A549 (cell line): ENCODE data around the gene SP1. TPM values are rescaled to one million over a fixed set of nuclear protein-coding genes. Genes with fewer than 3 reads are reported as not detected.
A peak's percentile ranks its signal among the peaks of the same experiment; 100 is the strongest.

Experiments
- ATAC-seq, 2 experiments: fragments of 200-7000 bp in 1 of 2; fragments of >200 bp in 1 of 2; cut with Nextera tagmentation in 1 of 2; cut with Tn5 transposase in 1 of 2; 3 replicates each; pipeline versions ENCODE4 v1.8.0 to v1.9.1; 2018 to 2020; ENCODE audit warnings: mild to moderate bottlenecking in 1 of 2, moderate library complexity in 1 of 2
- CTCF ChIA-PET: fragments of 300-600 bp; sonication (Branson Sonifier 250); formaldehyde crosslinking; extraction: SDS; loops from one replicate; lab custom pipeline; 2021; ENCODE audit warnings: antibody characterized with exemption, inconsistent platforms; lab: Yijun Ruan, JAX
- POLR2A ChIA-PET: fragments of 350-600 bp; formaldehyde crosslinking; extraction: SDS; loops from one replicate; lab custom pipeline; 2021; ENCODE audit warnings: antibody characterized with exemption, inconsistent platforms; lab: Yijun Ruan, JAX
- DNase-seq, 2 experiments: peaks; one replicate each; pipeline versions ENCODE4 v3.0.0 to v3.0.0-alpha.2; 2011 to 2016; ENCODE audit warnings: low read depth in 1 of 2, low spot score in 1 of 2
- FAIRE-seq: peaks from 2 replicates; lab custom pipeline; 2011; peaks lifted over from hg19 to GRCh38; lab: Jason Lieb, UNC
- H3K27ac ChIP-seq, 2 experiments: fragments of >200 bp; sonication (Bioruptor Twin); formaldehyde crosslinking; 3 replicates each; pipeline ENCODE4 v1.5.1; 2016 to 2017
- H3K4me1 ChIP-seq: fragments of >200 bp; sonication (Bioruptor Twin); formaldehyde crosslinking; 3 replicates; pipeline ENCODE4 v1.6.1; 2016
- H3K4me2 ChIP-seq: fragments of >200 bp; sonication (Bioruptor Twin); formaldehyde crosslinking; 3 replicates; pipeline ENCODE4 v1.6.1; 2016
- H3K4me3 ChIP-seq: fragments of >200 bp; sonication (Bioruptor Twin); formaldehyde crosslinking; 3 replicates; pipeline ENCODE4 v1.5.1; 2016
- H3K9me3 ChIP-seq: fragments of >200 bp; sonication (Bioruptor Twin); formaldehyde crosslinking; 3 replicates; pipeline ENCODE4 v1.6.1; 2016
- CBX2 ChIP-seq: fragments of 200-600 bp; sonication (generic); IDR thresholded peaks from 2 replicates; pipeline ENCODE4 v1.6.1; 2016; ENCODE audit warnings: low read depth, mild to moderate bottlenecking, borderline replicate concordance
- CBX8 ChIP-seq: fragments of 200-600 bp; sonication (generic); IDR thresholded peaks from 2 replicates; pipeline ENCODE4 v1.6.1; 2016
- CEBPB ChIP-seq, 2 experiments: fragments of >200 bp in 1 of 2; sonication (Bioruptor Twin) in 1 of 2; formaldehyde crosslinking in 1 of 2; IDR thresholded peaks; 2 replicates each; pipeline ENCODE4 v1.6.1; 2012 to 2016
- CHD2 ChIP-seq: fragments of 150-350 bp; IDR thresholded peaks from 2 replicates; pipeline ENCODE4 v1.6.1; 2014; ENCODE audit warnings: low read length; ENCODE audit not compliant: partially characterized antibody
- CHD4 ChIP-seq: fragments of 200-600 bp; sonication (generic); IDR thresholded peaks from 2 replicates; pipeline ENCODE4 v1.6.1; 2016; ENCODE audit warnings: antibody characterized with exemption, mild to moderate bottlenecking, borderline replicate concordance
- EHF ChIP-seq: fragments of 250-450 bp; sonication (Bioruptor Pico); IDR thresholded peaks from 2 replicates; pipeline ENCODE4 v1.5.0; 2020; ENCODE audit warnings: mild to moderate bottlenecking
- ELK1 ChIP-seq: fragments of 150-350 bp; IDR thresholded peaks from 2 replicates; pipeline ENCODE4 v1.6.1; 2014; ENCODE audit warnings: low read depth, mild to moderate bottlenecking, low read length
- FOSL2 ChIP-seq, 2 experiments: fragments of 450-650 bp in 1 of 2; fragments of >200 bp in 1 of 2; sonication (Bioruptor Twin) in 1 of 2; formaldehyde crosslinking; IDR thresholded peaks; 2 replicates each; pipeline versions ENCODE4 v1.5.0 to v1.6.1; 2016 to 2020; ENCODE audit warnings: mild to moderate bottlenecking in 1 of 2, moderate library complexity in 1 of 2
- FOXS1 ChIP-seq: fragments of 250-450 bp; sonication (Bioruptor Pico); IDR thresholded peaks from 2 replicates; pipeline ENCODE4 v1.5.0; 2020; ENCODE audit warnings: mild to moderate bottlenecking, moderate library complexity
- GATA3 ChIP-seq: IDR thresholded peaks from 2 replicates; pipeline ENCODE4 v1.6.1; 2012; ENCODE audit warnings: borderline replicate concordance
- HDAC2 ChIP-seq: fragments of 200-600 bp; sonication (generic); IDR thresholded peaks from 2 replicates; pipeline ENCODE4 v1.6.1; 2016
- HEYL ChIP-seq: fragments of 250-450 bp; sonication (Bioruptor Pico); IDR thresholded peaks from 2 replicates; pipeline ENCODE4 v1.8.0; 2021; ENCODE audit warnings: mild to moderate bottlenecking, moderate library complexity
- HOXA7 ChIP-seq: fragments of 250-450 bp; sonication (Bioruptor Pico); IDR thresholded peaks from 2 replicates; pipeline ENCODE4 v1.5.0; 2020; ENCODE audit warnings: mild to moderate bottlenecking, moderate library complexity
- JUNB ChIP-seq: fragments of >200 bp; sonication (Bioruptor Twin); formaldehyde crosslinking; IDR thresholded peaks from 2 replicates; pipeline ENCODE4 v1.6.1; 2016
- KDM5A ChIP-seq: fragments of 200-600 bp; sonication (generic); IDR thresholded peaks from 2 replicates; pipeline ENCODE4 v1.6.1; 2016; ENCODE audit warnings: antibody characterized with exemption, mild to moderate bottlenecking
- MAX ChIP-seq: IDR thresholded peaks from 2 replicates; pipeline ENCODE4 v1.6.1; 2012
- PBX3 ChIP-seq: IDR thresholded peaks from 2 replicates; pipeline ENCODE4 v1.6.1; 2012
- PHF8 ChIP-seq: fragments of 200-600 bp; sonication (generic); IDR thresholded peaks from 2 replicates; pipeline ENCODE4 v1.6.1; 2016; ENCODE audit warnings: low read depth, mild to moderate bottlenecking, antibody characterized with exemption, moderate library complexity, borderline replicate concordance
- RCOR1 ChIP-seq: fragments of 150-350 bp; IDR thresholded peaks from 2 replicates; pipeline ENCODE4 v1.6.1; 2014; ENCODE audit warnings: antibody characterized with exemption, low read length, low read depth
- RFX5 ChIP-seq: fragments of 450-650 bp; IDR thresholded peaks from 2 replicates; pipeline ENCODE4 v1.7.1; 2014; ENCODE audit warnings: antibody characterized with exemption, mild to moderate bottlenecking, moderate library complexity
- RNF2 ChIP-seq: fragments of 200-600 bp; sonication (generic); IDR thresholded peaks from 2 replicates; pipeline ENCODE4 v1.6.1; 2016; ENCODE audit warnings: low read depth, mild to moderate bottlenecking, antibody characterized with exemption, moderate library complexity, borderline replicate concordance
- TFCP2L1 ChIP-seq: fragments of 250-450 bp; sonication (Bioruptor Pico); IDR thresholded peaks from 2 replicates; pipeline ENCODE4 v1.5.0; 2021; ENCODE audit warnings: mild to moderate bottlenecking
- ZFP36 ChIP-seq: fragments of 450-650 bp; IDR thresholded peaks from 2 replicates; pipeline ENCODE4 v1.6.1; 2014; ENCODE audit warnings: borderline replicate concordance; ENCODE audit not compliant: partially characterized antibody
- ZNF302 ChIP-seq: fragments of 250-450 bp; sonication (Bioruptor Pico); IDR thresholded peaks from 2 replicates; pipeline ENCODE4 v1.9.0; 2021; ENCODE audit warnings: inconsistent platforms, mild to moderate bottlenecking, moderate library complexity
- ZSCAN20 ChIP-seq: fragments of 250-450 bp; sonication (Bioruptor Pico); IDR thresholded peaks from 2 replicates; pipeline ENCODE4 v1.8.0; 2022; ENCODE audit warnings: mild to moderate bottlenecking, moderate library complexity
- WGBS: methylation state at CpG from one replicate; pipeline ENCODE4 v1.1.6; 2017; ENCODE audit errors: missing lambda C conversion rate; 5-methylcytosine and 5-hydroxymethylcytosine counted together
- polyA plus RNA-seq, 4 experiments: library from polyadenylated mRNA; depleted of rRNA in 3 of 4; stranded (reverse); fragments of >200 nt; fragmentation: RNase III in 1 of 4; extraction: RNeasy Plus Mini Kit Qiagen cat#74134 plus additional on column Dnase treatment in 1 of 4; gene quantifications; 2 replicates in 3 of 4; 3 replicates in 1 of 4; pipeline ENCODE4 v1.2.3, GENCODE V29; 2011 to 2017
- TF ChIP-seq, protein P1 (sequence below): fragments of 200-600 bp; sonication (generic); IDR thresholded peaks from 2 replicates; pipeline ENCODE4 v1.6.1; 2016; ENCODE audit warnings: antibody characterized with exemption, mild to moderate bottlenecking, moderate library complexity
- TF ChIP-seq, protein P2 (sequence below): fragments of >200 bp; sonication (Bioruptor Twin); formaldehyde crosslinking; IDR thresholded peaks from 3 replicates; pipeline ENCODE4 v1.5.1; 2016

The SP1 gene
- polyA plus RNA-seq, 2 of the 4 experiments (the other 2 are of a cell fraction), result 24.2 to 53.2 TPM

DNA sequence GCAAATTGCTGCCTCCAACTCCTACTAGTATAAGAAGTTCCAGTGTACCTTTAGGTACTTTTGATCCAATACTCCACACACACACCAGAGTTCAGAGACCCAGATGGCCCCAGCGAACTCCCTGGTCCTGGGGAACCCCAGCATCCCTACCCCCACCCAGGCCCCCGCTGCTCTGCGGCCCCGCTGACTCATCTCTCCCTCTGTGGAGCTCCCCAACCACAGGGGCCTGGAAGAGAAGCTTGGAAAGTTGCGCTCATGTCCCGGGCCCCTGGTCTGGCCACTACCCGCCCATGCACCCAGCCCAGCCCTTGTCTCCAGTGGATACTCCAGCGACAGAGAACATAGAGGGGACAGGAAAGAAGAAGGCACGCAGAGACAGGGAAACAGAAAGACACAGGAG lies 39.6 kb upstream of the SP1 start:
- POLR2A ChIA-PET, result no interaction called here

DNA sequence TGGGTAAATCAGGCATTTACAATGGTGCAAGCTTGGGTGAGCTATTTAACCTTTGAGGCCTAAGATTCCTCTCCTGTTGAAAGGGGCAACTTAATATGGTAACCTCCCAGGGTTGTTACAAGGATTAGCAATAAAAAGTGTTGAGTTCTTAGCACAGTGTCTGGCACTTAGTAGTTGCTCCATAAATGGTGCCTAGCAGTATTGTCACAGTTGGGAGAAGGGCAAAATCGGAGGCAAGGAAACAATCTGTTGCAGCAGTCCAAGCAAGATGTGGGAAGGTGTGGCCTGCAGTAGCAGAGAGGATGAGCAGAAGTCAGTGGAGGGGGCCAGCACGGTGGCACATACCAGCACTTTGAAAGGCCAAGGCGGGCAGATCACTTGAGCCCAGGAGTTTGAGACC lies 36.5 kb upstream of the SP1 start:
- Histone ChIP-seq H3K4me1 (peaks cover 9% of the 10 kb centered on the region; the same call in 2 of the 3 replicates), H3K27ac (no peak overlapping the region), H3K4me2 (no peak overlapping the region), H3K4me3 (no peak overlapping the region), H3K9me3 (no peaks in the 10 kb centered on the region)
- ChIA-PET CTCF (interaction anchor here (0.8 to 20.8 kb wide), 5 partner anchors 10 to 84 kb away, joined by 3 to 638 read pairs (median 43); partner anchors contain the start of genes AAAS, AMHR2 and SP7), POLR2A (interaction anchor here (0.6 to 2.7 kb wide), 2 partner anchors 17 to 22 kb away, joined by 3 to 51 read pairs; no protein-coding TSS in a partner anchor)
- DNase-seq, result no peak
- FAIRE-seq, result no peak
- no peak for ATAC-seq
- WGBS, result 60% methylated on average over 3 of the region's 3 CpGs
- TF ChIP-seq GATA3, result no peak
- TF ChIP-seq ZFP36, result no peak
- no peak for TF ChIP-seq EHF (CRISPR knock-in tag)
- TF ChIP-seq, protein P1, sequence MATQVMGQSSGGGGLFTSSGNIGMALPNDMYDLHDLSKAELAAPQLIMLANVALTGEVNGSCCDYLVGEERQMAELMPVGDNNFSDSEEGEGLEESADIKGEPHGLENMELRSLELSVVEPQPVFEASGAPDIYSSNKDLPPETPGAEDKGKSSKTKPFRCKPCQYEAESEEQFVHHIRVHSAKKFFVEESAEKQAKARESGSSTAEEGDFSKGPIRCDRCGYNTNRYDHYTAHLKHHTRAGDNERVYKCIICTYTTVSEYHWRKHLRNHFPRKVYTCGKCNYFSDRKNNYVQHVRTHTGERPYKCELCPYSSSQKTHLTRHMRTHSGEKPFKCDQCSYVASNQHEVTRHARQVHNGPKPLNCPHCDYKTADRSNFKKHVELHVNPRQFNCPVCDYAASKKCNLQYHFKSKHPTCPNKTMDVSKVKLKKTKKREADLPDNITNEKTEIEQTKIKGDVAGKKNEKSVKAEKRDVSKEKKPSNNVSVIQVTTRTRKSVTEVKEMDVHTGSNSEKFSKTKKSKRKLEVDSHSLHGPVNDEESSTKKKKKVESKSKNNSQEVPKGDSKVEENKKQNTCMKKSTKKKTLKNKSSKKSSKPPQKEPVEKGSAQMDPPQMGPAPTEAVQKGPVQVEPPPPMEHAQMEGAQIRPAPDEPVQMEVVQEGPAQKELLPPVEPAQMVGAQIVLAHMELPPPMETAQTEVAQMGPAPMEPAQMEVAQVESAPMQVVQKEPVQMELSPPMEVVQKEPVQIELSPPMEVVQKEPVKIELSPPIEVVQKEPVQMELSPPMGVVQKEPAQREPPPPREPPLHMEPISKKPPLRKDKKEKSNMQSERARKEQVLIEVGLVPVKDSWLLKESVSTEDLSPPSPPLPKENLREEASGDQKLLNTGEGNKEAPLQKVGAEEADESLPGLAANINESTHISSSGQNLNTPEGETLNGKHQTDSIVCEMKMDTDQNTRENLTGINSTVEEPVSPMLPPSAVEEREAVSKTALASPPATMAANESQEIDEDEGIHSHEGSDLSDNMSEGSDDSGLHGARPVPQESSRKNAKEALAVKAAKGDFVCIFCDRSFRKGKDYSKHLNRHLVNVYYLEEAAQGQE, result no peak
- TF ChIP-seq HDAC2, result no peak
- TF ChIP-seq FOXS1 (CRISPR knock-in tag), result no peak
- no peak for TF ChIP-seq CBX8

More for the DNA sequence above, 39.6 kb upstream of the SP1 start:
- CTCF ChIA-PET, result interaction anchor here (1.2 to 20.8 kb wide), 5 partner anchors 12 to 168 kb away, joined by 3 to 638 read pairs (median 7); partner anchors contain the start of genes AAAS and SP7
- Histone ChIP-seq H3K4me1 (peaks cover 4% of the 10 kb centered on the region; the same call in 2 of the 3 replicates), H3K4me2 (no peak overlapping the region), H3K9me3 (no peaks in the 10 kb centered on the region), H3K27ac (no peak overlapping the region), H3K4me3 (no peak overlapping the region)
- FAIRE-seq (no peak), ATAC-seq (no peak), DNase-seq (no peak)
- WGBS, result 57% methylated on average over 4 of the region's 9 CpGs
- TF ChIP-seq ZSCAN20 (CRISPR knock-in tag) (no peak), PHF8 (no peak), CHD2 (no peak), PBX3 (no peak), JUNB (no peak), RNF2 (no peak), RFX5 (no peak), TFCP2L1 (CRISPR knock-in tag) (no peak), ZNF302 (CRISPR knock-in tag) (no peak), RCOR1 (no peak), CHD4 (no peak), HOXA7 (no peak), HEYL (no peak), HDAC2 (no peak)

GRCh38 chr12:53343969-53344368 lies 36.0 kb upstream of the SP1 start:
- 97% methylated on average over 4 of the region's 4 CpGs for WGBS
- no peaks in the 10 kb centered on the region for H3K9me3 ChIP-seq
- DNase-seq (no peak), ATAC-seq (no peak), FAIRE-seq (no peak)
- peak overlapping the region; percentile 93 for H3K4me2 ChIP-seq
- ChIA-PET CTCF (interaction anchor here (0.8 to 20.8 kb wide), 12 partner anchors 10 to 165 kb away, joined by 3 to 638 read pairs (median 10); partner anchors contain the start of genes AAAS, AMHR2, SP7 and TARBP2), POLR2A (interaction anchor here (0.6 to 2.7 kb wide), 5 partner anchors 18 to 38 kb away, joined by 3 to 51 read pairs (median 17); partner anchors contain the start of genes AAAS and SP1)
- peaks cover 9% of the 10 kb centered on the region; the same call in 2 of the 3 replicates for H3K4me1 ChIP-seq
- no peak overlapping the region; the same call in 2 of the 3 replicates for H3K4me3 ChIP-seq
- H3K27ac ChIP-seq, result peak overlapping the region in 1 of 2 experiments; percentile 93; a peak in 1 of 6 replicates
- TF ChIP-seq KDM5A (no peak), ZFP36 (no peak), CEBPB (IDR thresholded peaks at IDR 0.05) (no peak), CHD4 (no peak), MAX (no peak), ELK1 (no peak), RCOR1 (no peak), FOSL2 (IDR thresholded peaks at IDR 0.05) (no peak), FOSL2 (CRISPR knock-in tag; IDR thresholded peaks at IDR 0.05) (no peak), CBX2 (no peak)
- TF ChIP-seq, protein P2, sequence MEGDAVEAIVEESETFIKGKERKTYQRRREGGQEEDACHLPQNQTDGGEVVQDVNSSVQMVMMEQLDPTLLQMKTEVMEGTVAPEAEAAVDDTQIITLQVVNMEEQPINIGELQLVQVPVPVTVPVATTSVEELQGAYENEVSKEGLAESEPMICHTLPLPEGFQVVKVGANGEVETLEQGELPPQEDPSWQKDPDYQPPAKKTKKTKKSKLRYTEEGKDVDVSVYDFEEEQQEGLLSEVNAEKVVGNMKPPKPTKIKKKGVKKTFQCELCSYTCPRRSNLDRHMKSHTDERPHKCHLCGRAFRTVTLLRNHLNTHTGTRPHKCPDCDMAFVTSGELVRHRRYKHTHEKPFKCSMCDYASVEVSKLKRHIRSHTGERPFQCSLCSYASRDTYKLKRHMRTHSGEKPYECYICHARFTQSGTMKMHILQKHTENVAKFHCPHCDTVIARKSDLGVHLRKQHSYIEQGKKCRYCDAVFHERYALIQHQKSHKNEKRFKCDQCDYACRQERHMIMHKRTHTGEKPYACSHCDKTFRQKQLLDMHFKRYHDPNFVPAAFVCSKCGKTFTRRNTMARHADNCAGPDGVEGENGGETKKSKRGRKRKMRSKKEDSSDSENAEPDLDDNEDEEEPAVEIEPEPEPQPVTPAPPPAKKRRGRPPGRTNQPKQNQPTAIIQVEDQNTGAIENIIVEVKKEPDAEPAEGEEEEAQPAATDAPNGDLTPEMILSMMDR, result no peak
